Measurements from ENCODE around the gene GEMIN7. TPM values are rescaled to one million over a fixed set of nuclear protein-coding genes. Genes with fewer than 3 reads are reported as not detected.

Gene GEMIN7
- total and polyA plus RNA-seq, 2 of the 4 experiments (the other 2 are of a cell fraction), result 27.2 to 53.0 TPM

GRCh38 chr19:45097776-45098520, 18.9 kb downstream of the GEMIN7 start:
- H3K79me1 ChIP-seq (ENCODE audit: low read depth in 1 of 2, low read length in 2 of 2), result peaks cover 29 to 89% of the 10 kb centered on the region in 2 experiments
- peak; percentile 98 for DNase-seq
- H4K8ac ChIP-seq (ENCODE audit: low read depth in 2 of 2, low read length in 2 of 2), result peak overlapping the region in 1 of 2 experiments; percentile 79; a peak in 2 of 4 replicates
- peak overlapping the region; percentile 78 for H3K27ac ChIP-seq (ENCODE audit: insufficient read depth, low read length)
- H2AK5ac ChIP-seq (ENCODE audit: low read depth, low read length), result peak overlapping the region; percentile 98
- peak overlapping the region; percentile 75 for H2BK120ac ChIP-seq (ENCODE audit: low read depth, low read length)
- no peak overlapping the region for H3K56ac ChIP-seq (ENCODE audit: extremely low read depth, insufficient read depth, low read length)
- WGBS, 2 experiments (ENCODE audit: extremely low coverage in 2 of 2, insufficient read length in 1 of 2), result 92% methylated on average over 4 of the region's 16 CpGs; no CpG with 5 or more reads in 1 of the 2 experiments
- peak; percentile 94 for ATAC-seq (ENCODE audit: low read depth)
- peak overlapping the region; percentile 10; the same call in 1 of the 2 replicates for H3K18ac ChIP-seq (ENCODE audit: low read depth, low read length)
- peak overlapping the region; percentile 69; the same call in 1 of the 2 replicates for H4K91ac ChIP-seq (ENCODE audit: insufficient read depth, low read depth, low read length)
- no peaks in the 10 kb centered on the region for H3K27me3 ChIP-seq (ENCODE audit: control insufficient read depth, insufficient read depth, low read length)
- H3K9me3 ChIP-seq (ENCODE audit: control insufficient read depth, insufficient read depth, low read length), result no peaks in the 10 kb centered on the region
- 0 out of 2 replicates have a peak, but pooled peaks cover 1% of the 10 kb centered on the region for H3K36me3 ChIP-seq (ENCODE audit: control insufficient read depth, insufficient read depth, low read length)
- H2BK20ac ChIP-seq (ENCODE audit: low read depth, low read length), result peak overlapping the region; percentile 78; the same call in 1 of the 2 replicates
- POLR2A ChIA-PET (ENCODE audit: unreplicated experiment), result interaction anchor here (0.5 to 0.7 kb wide), 2 partner anchors 9 to 50 kb away, joined by 3 to 6 read pairs; no protein-coding TSS in a partner anchor
- peaks cover 41% of the 10 kb centered on the region for H3K4me1 ChIP-seq (ENCODE audit: control insufficient read depth, insufficient read depth, low read length)
- no TSS peak for BruUV-seq (replicated peaks)
- dilution Hi-C loops (cut with HindIII; ENCODE audit: low sequenced_read_pairs, unreplicated experiment), result no loop called here
- in situ Hi-C loops (cut with MboI; ENCODE audit: low sequenced_read_pairs), result no loop called here
- peak overlapping the region; percentile 9 for H3K9ac ChIP-seq (ENCODE audit: low read depth, low read length)
- peak overlapping the region; percentile 47; the same call in 1 of the 2 replicates for H3K4me2 ChIP-seq (ENCODE audit: low read depth, low read length)
- peak overlapping the region; percentile 63; the same call in 1 of the 2 replicates for H3K23ac ChIP-seq (ENCODE audit: low read depth, low read length)
- H3K9me1 ChIP-seq (ENCODE audit: insufficient read depth, low read length), result peaks cover 53% of the 10 kb centered on the region
- CTCF ChIA-PET, result no interaction called here
- H3K14ac ChIP-seq (replicated peaks; ENCODE audit: low read depth, low read length), result peak overlapping the region; percentile 89
- no peak overlapping the region for H3K4me3 ChIP-seq (ENCODE audit: insufficient read depth, low read depth, low read length)
- H3K4ac ChIP-seq (ENCODE audit: low read depth, low read length), result peak overlapping the region; percentile 95
- peak overlapping the region; percentile 32 for H4K5ac ChIP-seq (ENCODE audit: low read depth, low read length)
- H4K20me1 ChIP-seq (ENCODE audit: insufficient read depth, low read length), result peaks cover 86% of the 10 kb centered on the region
- intact Hi-C loops (cut with micrococcal nuclease), result no loop called here
- H2BK15ac ChIP-seq (ENCODE audit: low read depth, low read length), result peak overlapping the region; percentile 23; the same call in 1 of the 3 replicates
- H2AK9ac ChIP-seq (replicated peaks; ENCODE audit: low read depth, low read length, poor library complexity), result peak overlapping the region; percentile 97
- peak overlapping the region; percentile 87 for H2AFZ ChIP-seq (replicated peaks; ENCODE audit: low read length, poor library complexity)
- H2BK5ac ChIP-seq (ENCODE audit: low read depth, low read length, poor library complexity, severe bottlenecking), result peak overlapping the region; percentile 85
- TF ChIP-seq, protein P1, sequence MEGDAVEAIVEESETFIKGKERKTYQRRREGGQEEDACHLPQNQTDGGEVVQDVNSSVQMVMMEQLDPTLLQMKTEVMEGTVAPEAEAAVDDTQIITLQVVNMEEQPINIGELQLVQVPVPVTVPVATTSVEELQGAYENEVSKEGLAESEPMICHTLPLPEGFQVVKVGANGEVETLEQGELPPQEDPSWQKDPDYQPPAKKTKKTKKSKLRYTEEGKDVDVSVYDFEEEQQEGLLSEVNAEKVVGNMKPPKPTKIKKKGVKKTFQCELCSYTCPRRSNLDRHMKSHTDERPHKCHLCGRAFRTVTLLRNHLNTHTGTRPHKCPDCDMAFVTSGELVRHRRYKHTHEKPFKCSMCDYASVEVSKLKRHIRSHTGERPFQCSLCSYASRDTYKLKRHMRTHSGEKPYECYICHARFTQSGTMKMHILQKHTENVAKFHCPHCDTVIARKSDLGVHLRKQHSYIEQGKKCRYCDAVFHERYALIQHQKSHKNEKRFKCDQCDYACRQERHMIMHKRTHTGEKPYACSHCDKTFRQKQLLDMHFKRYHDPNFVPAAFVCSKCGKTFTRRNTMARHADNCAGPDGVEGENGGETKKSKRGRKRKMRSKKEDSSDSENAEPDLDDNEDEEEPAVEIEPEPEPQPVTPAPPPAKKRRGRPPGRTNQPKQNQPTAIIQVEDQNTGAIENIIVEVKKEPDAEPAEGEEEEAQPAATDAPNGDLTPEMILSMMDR (conservative IDR thresholded peaks at IDR 0.05; ENCODE audit: low read depth, low read length), result no peak
- no peak for TF ChIP-seq RFX5 (IDR thresholded peaks at IDR 0.05; ENCODE audit: low read depth, low read length)
- TF ChIP-seq SMC3 (IDR thresholded peaks at IDR 0.05; ENCODE audit: low read depth, low read length), result peak; percentile 18; the same call in 1 of the 2 replicates
- TF ChIP-seq FOS (IDR thresholded peaks at IDR 0.05; ENCODE audit: low read depth, low read length), result peak; percentile 96
- no peak for TF ChIP-seq MAFK (IDR thresholded peaks at IDR 0.05; ENCODE audit: low read depth, low read length)
- TF ChIP-seq RAD21 (IDR thresholded peaks at IDR 0.05; ENCODE audit: low read length), result no peak
- peak; percentile 93 for TF ChIP-seq USF2 (IDR thresholded peaks at IDR 0.05; ENCODE audit: low read depth, low read length)
- TF ChIP-seq ELK1 (IDR thresholded peaks at IDR 0.05; ENCODE audit: borderline replicate concordance, low read depth, low read length), result no peak
- no peak for TF ChIP-seq NFE2L2 (IDR thresholded peaks at IDR 0.05; ENCODE audit: low read depth, low read length)
- peak; percentile 48; the same call in 1 of the 2 replicates for TF ChIP-seq MAZ (IDR thresholded peaks at IDR 0.05; ENCODE audit: borderline replicate concordance, low read depth, low read length)
- peak; percentile 48; the same call in 1 of the 2 replicates for TF ChIP-seq POLR2A (IDR thresholded peaks at IDR 0.05; ENCODE audit: low read depth, low read length)
- peak; percentile 82; the same call in 1 of the 2 replicates for TF ChIP-seq MXI1 (IDR thresholded peaks at IDR 0.05; ENCODE audit: borderline replicate concordance, low read depth, low read length)
- 0 out of 2 replicates have a peak, but pooled peaks have one; percentile 14 for TF ChIP-seq CEBPB (IDR thresholded peaks at IDR 0.05; ENCODE audit: low read depth, low read length)
